Measurements from ENCODE around the gene SOX6.

DNA sequence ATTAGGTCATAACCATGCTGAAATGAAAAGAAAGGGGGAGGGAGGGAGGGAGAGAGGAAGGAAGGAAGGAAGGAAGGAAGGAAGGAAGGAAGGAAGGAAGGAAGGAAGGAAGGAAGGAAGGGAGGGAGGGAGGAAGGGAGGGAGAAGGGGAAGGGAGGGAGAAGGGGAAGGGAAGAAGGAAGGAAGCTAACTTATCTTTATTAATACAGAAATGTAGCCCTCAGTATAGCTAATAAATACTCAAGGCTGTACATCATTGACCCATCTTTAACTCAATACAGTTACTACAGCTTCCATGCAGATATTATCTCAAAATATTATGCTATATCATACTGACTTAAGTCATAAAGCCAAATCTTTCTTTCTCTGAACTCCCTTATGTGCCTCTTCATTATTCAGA, 17.4 kb upstream of the SOX6 start:
- TF ChIP-seq, protein P1, sequence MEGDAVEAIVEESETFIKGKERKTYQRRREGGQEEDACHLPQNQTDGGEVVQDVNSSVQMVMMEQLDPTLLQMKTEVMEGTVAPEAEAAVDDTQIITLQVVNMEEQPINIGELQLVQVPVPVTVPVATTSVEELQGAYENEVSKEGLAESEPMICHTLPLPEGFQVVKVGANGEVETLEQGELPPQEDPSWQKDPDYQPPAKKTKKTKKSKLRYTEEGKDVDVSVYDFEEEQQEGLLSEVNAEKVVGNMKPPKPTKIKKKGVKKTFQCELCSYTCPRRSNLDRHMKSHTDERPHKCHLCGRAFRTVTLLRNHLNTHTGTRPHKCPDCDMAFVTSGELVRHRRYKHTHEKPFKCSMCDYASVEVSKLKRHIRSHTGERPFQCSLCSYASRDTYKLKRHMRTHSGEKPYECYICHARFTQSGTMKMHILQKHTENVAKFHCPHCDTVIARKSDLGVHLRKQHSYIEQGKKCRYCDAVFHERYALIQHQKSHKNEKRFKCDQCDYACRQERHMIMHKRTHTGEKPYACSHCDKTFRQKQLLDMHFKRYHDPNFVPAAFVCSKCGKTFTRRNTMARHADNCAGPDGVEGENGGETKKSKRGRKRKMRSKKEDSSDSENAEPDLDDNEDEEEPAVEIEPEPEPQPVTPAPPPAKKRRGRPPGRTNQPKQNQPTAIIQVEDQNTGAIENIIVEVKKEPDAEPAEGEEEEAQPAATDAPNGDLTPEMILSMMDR (IDR thresholded peaks at IDR 0.05; ENCODE audit: insufficient read depth, low read depth, low read length), result no peak
- no peak for TF ChIP-seq EZH2 (IDR thresholded peaks at IDR 0.05; ENCODE audit: insufficient read depth, low read length)

Measured in astrocyte (in vitro differentiated cells and primary cell).